Tibial nerve (tissue), 4 donors: ENCODE results near the gene MAMSTR. TPM values are rescaled to one million over a fixed set of nuclear protein-coding genes. Genes with fewer than 3 reads are reported as not detected.
"Not testable (repeated sequence)": the region's sequence is repeated elsewhere in the genome, so short reads cannot be mapped to it uniquely, and the experiment has no call there.

ENCODE experiments used
- DNase-seq, 2 donors: peaks; one replicate each; pipeline ENCODE4 v3.0.0-alpha.2; 2019; ENCODE audit warnings: low spot score in 2 of 2
- H3K27ac ChIP-seq, 4 donors: fragments of 200-600 bp; sonication (generic) in 3 of 4; one replicate each; pipeline ENCODE4 v1.5.1; 2017 to 2019; ENCODE audit warnings: mild to moderate bottlenecking in 1 of 4
- H3K27me3 ChIP-seq, 2 donors: fragments of 200-600 bp; sonication (generic) in 1 of 2; one replicate each; pipeline versions ENCODE4 v1.5.1 to v1.6.0; 2017 to 2019
- H3K36me3 ChIP-seq, 3 donors: fragments of 200-600 bp; sonication (generic); one replicate each; pipeline ENCODE4 v1.5.1; 2018 to 2019
- H3K4me1 ChIP-seq, 4 donors: fragments of 200-600 bp; sonication (generic) in 3 of 4; one replicate each; pipeline ENCODE4 v1.5.1; 2017 to 2019
- H3K4me3 ChIP-seq, 4 donors: fragments of 200-600 bp; sonication (generic) in 3 of 4; one replicate each; pipeline ENCODE4 v1.5.1; 2017 to 2019; ENCODE audit warnings: mild to moderate bottlenecking in 1 of 4, moderate library complexity in 1 of 4
- H3K9me3 ChIP-seq, 4 donors: fragments of 200-600 bp; sonication (generic) in 3 of 4; one replicate each; pipeline ENCODE4 v1.5.1; 2017 to 2019
- EP300 ChIP-seq, 2 donors: sonication (generic); formaldehyde crosslinking; IDR thresholded peaks; one replicate each; pipeline ENCODE4 v1.6.1; 2017; ENCODE audit warnings: antibody characterized with exemption in 2 of 2, mild to moderate bottlenecking in 1 of 2
- POLR2A ChIP-seq, 2 donors: fragments of 450-650 bp; IDR thresholded peaks; one replicate each; pipeline ENCODE4 v1.6.1; 2017; ENCODE audit warnings: antibody characterized with exemption in 2 of 2, mild to moderate bottlenecking in 2 of 2, moderate library complexity in 2 of 2
- WGBS, 2 donors: methylation state at CpG; one replicate each; pipeline ENCODE4 v1.1.5; 2018; 5-methylcytosine and 5-hydroxymethylcytosine counted together
- total RNA-seq, 4 donors: library from RNA; depleted of rRNA; stranded (reverse); fragments of >200 nt; gene quantifications; one replicate each; pipeline ENCODE4 v1.1.0, GENCODE V29; 2016
- TF ChIP-seq, protein P1 (sequence below), 5 experiments: fragments of 200-600 bp in 3 of 5; fragments of 450-650 bp in 2 of 5; sonication (generic) in 3 of 5; IDR thresholded peaks; one replicate each; pipeline ENCODE4 v1.5.1; 2016 to 2019; ENCODE audit warnings: antibody characterized with exemption in 5 of 5, mild to moderate bottlenecking in 3 of 5, moderate library complexity in 2 of 5

MAMSTR gene
- total RNA-seq, 4 donors from 2014 or later, result 2.7 to 7.2 (median 5.9) TPM

DNA sequence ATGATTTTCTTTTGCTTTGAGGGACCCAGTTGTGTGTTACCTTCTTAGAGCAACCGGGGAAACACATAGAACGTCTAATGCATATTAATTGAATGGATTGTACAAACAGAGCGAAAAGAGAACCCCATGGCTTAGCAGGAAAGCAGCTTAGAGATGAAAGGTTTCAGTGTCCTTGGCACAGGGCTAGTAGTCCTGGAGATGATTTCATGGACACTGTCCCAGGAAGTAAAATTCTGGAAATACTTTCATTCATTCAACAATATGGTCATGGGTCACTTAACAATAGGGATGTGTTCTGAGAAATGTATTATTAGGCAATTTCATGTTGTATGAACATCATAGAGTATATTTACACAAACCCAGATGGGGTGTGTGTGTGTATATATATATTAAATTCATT, 33.4 kb downstream of the MAMSTR start:
- WGBS, 2 donors, result 42 to 56% methylated on average over 3 of the region's 3 CpGs
- no peak overlapping the region for H3K27ac ChIP-seq
- no peak for DNase-seq

DNA sequence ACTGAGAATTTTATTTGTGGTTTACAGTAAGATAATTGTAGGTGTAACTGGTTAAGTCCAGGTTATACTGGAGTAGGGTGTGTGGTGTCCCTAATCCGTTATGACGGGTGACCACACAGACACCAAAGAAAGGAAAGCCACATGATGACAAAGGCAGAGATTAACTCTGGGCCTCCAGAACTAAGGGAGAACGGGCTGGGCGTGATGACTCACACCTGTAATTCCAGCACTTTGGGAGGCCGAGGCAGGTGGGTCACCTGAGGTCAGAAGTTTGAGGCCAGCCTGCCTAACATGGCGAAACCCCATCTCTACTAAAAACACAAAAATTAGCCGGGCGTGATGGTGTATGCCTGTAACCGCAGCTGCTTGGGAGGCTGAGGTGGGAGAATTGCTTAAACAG, 33.9 kb downstream of the MAMSTR start:
- no peaks in the 10 kb centered on the region for H3K36me3 ChIP-seq
- H3K4me1 ChIP-seq, result peaks cover 0 to 13% (median 0%) of the 10 kb centered on the region in 4 donors
- no peak overlapping the region for H3K27ac ChIP-seq
- no peak for TF ChIP-seq POLR2A (IDR thresholded peaks at IDR 0.05)
- TF ChIP-seq, protein P1, sequence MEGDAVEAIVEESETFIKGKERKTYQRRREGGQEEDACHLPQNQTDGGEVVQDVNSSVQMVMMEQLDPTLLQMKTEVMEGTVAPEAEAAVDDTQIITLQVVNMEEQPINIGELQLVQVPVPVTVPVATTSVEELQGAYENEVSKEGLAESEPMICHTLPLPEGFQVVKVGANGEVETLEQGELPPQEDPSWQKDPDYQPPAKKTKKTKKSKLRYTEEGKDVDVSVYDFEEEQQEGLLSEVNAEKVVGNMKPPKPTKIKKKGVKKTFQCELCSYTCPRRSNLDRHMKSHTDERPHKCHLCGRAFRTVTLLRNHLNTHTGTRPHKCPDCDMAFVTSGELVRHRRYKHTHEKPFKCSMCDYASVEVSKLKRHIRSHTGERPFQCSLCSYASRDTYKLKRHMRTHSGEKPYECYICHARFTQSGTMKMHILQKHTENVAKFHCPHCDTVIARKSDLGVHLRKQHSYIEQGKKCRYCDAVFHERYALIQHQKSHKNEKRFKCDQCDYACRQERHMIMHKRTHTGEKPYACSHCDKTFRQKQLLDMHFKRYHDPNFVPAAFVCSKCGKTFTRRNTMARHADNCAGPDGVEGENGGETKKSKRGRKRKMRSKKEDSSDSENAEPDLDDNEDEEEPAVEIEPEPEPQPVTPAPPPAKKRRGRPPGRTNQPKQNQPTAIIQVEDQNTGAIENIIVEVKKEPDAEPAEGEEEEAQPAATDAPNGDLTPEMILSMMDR (IDR thresholded peaks at IDR 0.05), result no peak
- no peak for TF ChIP-seq EP300 (IDR thresholded peaks at IDR 0.05)
- no peaks in the 10 kb centered on the region for H3K27me3 ChIP-seq
- H3K4me3 ChIP-seq, result no peak overlapping the region
- DNase-seq, result no peak
- 85 to 90% methylated on average over 9 of the region's 9 CpGs for WGBS, 2 donors
- H3K9me3 ChIP-seq, result no peaks in the 10 kb centered on the region

More for the DNA sequence above, 33.4 kb downstream of the MAMSTR start:
- Histone ChIP-seq H3K4me3 (no peak overlapping the region), H3K27me3 (no peaks in the 10 kb centered on the region), H3K36me3 (no peaks in the 10 kb centered on the region), H3K4me1 (peaks cover 0 to 13% (median 0%) of the 10 kb centered on the region in 4 donors), H3K9me3 (no peaks in the 10 kb centered on the region)
- TF ChIP-seq, protein P1 (IDR thresholded peaks at IDR 0.05), result no peak
- TF ChIP-seq EP300 (IDR thresholded peaks at IDR 0.05) (no peak), POLR2A (IDR thresholded peaks at IDR 0.05) (no peak)

DNA sequence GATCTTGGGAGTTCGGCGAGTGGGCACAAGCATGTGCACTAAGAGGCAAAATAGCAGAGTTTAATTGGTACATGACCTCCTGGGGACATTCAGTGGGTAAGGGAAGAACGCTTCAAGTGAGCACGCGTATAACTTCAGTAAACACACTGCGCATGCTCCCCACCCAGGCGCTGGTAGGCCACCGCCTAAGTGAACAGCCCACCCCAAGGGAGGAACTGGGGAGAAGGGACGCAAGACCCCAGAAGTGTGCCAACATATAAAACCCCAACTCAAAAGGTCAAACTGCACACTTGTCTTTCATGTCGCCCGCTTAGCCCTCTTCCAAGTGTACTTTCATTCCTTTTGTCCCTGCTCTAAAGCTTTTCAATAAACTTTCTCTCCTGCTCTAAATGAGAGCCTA, 36.2 kb downstream of the MAMSTR start:
- H3K9me3 ChIP-seq, result no peaks in the 10 kb centered on the region
- TF ChIP-seq POLR2A (IDR thresholded peaks at IDR 0.05) (no peak), EP300 (IDR thresholded peaks at IDR 0.05) (no peak)
- TF ChIP-seq, protein P1 (IDR thresholded peaks at IDR 0.05), result no peak
- no peak overlapping the region for H3K27ac ChIP-seq
- no peaks in the 10 kb centered on the region for H3K27me3 ChIP-seq
- peaks cover 0 to 13% (median 0%) of the 10 kb centered on the region in 4 donors for H3K4me1 ChIP-seq
- DNase-seq, result peak in 1 of 2 donors; percentile 33
- WGBS, 2 donors, result 30 to 41% methylated on average over 11 of the region's 11 CpGs
- peak overlapping the region in 1 of 4 donors; percentile 25 for H3K4me3 ChIP-seq
- no peaks in the 10 kb centered on the region for H3K36me3 ChIP-seq

DNA sequence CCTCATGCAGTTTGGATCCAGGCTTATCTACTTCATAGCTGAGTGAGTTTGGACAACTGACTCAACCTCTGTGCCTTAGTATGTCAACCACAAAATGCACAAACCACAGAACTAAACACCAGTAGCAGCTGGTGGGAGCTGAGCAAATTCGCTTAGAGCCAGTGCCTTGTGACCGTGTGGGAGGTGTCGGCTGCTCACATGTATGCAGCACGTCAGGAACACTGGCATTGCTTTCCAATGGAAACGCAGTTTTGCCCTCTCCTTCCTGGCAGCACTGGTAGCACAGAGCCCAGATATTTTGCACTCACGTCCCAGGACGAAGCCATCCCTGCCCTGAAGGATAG, 38.4 kb downstream of the MAMSTR start:
- TF ChIP-seq, protein P1 (IDR thresholded peaks at IDR 0.05), result no peak
- TF ChIP-seq EP300 (IDR thresholded peaks at IDR 0.05), result peak in 1 of 2 donors; percentile 34
- DNase-seq, result no peak
- no peaks in the 10 kb centered on the region for H3K27me3 ChIP-seq
- H3K4me3 ChIP-seq, result no peak overlapping the region
- WGBS, 2 donors, result 59 to 68% methylated on average over 7 of the region's 7 CpGs
- H3K9me3 ChIP-seq, result no peaks in the 10 kb centered on the region
- H3K4me1 ChIP-seq, result peaks cover 0 to 13% (median 0%) of the 10 kb centered on the region in 4 donors
- peak overlapping the region in 1 of 4 donors; percentile 27 for H3K27ac ChIP-seq
- H3K36me3 ChIP-seq, result no peaks in the 10 kb centered on the region

DNA sequence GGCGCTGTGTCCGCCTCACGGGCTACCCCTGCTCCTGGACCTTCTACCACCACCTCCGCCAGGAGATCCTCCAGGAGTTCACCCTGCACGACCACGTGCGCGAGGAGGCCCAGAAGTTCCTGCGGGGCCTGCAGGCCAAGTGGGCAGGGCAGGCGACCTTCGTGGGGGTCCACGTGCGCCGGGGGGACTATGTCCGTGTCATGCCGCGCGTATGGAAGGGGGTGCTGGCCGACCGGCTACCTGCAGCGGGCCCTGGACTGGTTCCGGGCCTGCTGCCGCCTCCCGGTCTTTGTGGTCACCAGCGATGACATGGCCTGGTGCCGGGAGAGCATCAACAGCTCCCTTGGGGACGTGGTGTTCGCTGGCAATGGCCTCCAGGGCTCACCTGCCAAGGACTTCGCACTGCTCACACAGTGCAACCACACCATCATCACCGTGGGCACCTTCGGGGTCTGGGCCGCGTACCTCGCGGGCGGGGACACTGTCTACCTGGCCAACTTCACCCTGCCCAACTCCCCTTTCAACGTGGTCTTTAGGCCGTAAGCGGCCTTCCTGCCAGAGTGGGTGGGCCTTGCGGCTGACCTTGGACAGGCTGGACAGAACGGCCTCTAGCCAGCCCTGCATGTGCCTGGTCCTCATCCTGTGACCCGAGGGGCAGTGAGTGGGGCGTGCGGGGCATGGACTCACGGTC, 38.9 kb downstream of the MAMSTR start:
- H3K36me3 ChIP-seq, result no peaks in the 10 kb centered on the region
- DNase-seq, result no peak
- H3K27ac ChIP-seq, result peak overlapping the region in 1 of 4 donors; percentile 27
- H3K9me3 ChIP-seq, result no peaks in the 10 kb centered on the region
- TF ChIP-seq POLR2A (IDR thresholded peaks at IDR 0.05) (no peak), EP300 (IDR thresholded peaks at IDR 0.05) (no peak)
- TF ChIP-seq, protein P1 (IDR thresholded peaks at IDR 0.05), result no peak
- H3K4me1 ChIP-seq, result peaks cover 0 to 17% (median 3%) of the 10 kb centered on the region in 4 donors
- 88 to 92% methylated on average over 21 to 42 of the region's 45 CpGs for WGBS, 2 donors
- no peak overlapping the region for H3K4me3 ChIP-seq
- no peaks in the 10 kb centered on the region for H3K27me3 ChIP-seq

DNA sequence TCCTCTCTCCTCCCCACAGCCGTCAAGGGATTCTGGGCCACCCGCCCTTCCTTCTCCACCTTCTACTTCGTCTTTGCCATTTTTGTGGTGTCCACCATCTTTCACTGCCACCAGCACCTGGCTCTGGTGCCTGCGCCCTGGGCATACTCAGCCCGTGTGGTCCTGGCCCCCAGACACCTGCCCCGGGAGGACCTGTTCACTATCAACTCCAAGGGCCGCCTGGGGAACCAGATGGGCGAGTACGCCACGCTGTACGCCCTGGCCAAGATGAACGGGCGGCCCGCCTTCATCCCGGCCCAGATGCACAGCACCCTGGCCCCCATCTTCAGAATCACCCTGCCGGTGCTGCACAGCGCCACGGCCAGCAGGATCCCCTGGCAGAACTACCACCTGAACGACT, 39.5 kb downstream of the MAMSTR start:
- WGBS, 2 donors, result 92 to 94% methylated on average over 18 to 19 of the region's 19 CpGs
- not testable (repeated sequence) for H3K27me3 ChIP-seq

More for the DNA sequence above, 39.5 kb downstream of the MAMSTR start:
- not testable (repeated sequence) for DNase-seq, H3K9me3 ChIP-seq, H3K36me3 ChIP-seq, H3K4me3 ChIP-seq, H3K27ac ChIP-seq
- peaks cover 0 to 22% (median 6%) of the 10 kb centered on the region in 4 donors for H3K4me1 ChIP-seq
